ENCODE measurements around the gene C5. TPM values are rescaled to one million over a fixed set of nuclear protein-coding genes. Genes with fewer than 3 reads are reported as not detected.

Gene C5
- total RNA-seq, 2 experiments from 2014 or later: 1.9 to 3.4 TPM

DNA sequence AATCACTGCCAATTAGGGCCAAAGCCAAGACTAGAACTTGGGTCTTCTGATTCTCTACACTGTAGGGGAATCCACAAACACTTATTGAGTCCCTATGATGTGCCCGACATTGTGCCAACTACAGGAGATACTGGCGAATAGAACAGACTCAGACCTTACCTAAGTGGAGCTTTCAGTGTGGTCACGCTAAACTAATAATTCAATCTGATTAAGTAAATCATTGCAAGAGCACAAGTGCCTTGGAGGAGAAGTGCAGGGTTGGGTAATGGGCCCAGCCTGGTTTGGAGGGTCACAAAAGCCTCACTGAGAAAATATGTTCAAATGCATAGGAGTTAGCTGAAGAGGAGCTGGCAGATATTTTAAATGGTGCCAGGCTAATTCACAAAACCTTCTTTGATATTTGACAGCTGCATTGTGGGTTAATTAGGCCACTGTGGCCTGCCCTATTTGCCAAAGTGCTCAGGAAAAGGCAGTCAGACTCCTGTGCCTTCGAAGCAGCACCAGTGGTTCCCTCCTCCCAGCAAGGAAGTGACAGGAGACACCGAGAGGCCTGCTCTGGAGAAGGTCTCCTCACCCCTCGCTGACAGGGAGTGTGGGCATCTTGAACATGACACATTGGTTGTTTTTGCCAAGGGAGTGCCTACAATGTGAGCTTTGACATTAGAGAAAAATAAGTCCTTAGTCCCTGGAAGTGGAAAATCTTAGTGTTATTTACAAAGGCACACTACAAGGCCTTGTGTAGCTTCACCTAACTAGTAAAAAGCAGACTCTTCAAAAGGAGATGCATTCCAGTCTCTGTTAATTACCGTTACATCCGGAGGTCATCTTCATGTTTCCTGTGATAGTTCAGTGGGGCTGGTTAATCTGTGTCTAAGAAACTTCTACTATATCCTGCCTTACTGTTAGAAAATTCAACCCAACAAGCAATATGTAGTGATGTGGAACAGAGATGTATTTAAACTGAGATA, 99.4 kb downstream of the C5 start:
- TF ChIP-seq, protein P1, sequence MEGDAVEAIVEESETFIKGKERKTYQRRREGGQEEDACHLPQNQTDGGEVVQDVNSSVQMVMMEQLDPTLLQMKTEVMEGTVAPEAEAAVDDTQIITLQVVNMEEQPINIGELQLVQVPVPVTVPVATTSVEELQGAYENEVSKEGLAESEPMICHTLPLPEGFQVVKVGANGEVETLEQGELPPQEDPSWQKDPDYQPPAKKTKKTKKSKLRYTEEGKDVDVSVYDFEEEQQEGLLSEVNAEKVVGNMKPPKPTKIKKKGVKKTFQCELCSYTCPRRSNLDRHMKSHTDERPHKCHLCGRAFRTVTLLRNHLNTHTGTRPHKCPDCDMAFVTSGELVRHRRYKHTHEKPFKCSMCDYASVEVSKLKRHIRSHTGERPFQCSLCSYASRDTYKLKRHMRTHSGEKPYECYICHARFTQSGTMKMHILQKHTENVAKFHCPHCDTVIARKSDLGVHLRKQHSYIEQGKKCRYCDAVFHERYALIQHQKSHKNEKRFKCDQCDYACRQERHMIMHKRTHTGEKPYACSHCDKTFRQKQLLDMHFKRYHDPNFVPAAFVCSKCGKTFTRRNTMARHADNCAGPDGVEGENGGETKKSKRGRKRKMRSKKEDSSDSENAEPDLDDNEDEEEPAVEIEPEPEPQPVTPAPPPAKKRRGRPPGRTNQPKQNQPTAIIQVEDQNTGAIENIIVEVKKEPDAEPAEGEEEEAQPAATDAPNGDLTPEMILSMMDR (IDR thresholded peaks at IDR 0.05): no peak
- intact Hi-C loops (cut with micrococcal nuclease): no loop called here
- Mint-ChIP-seq H3K27ac (no peak overlapping the region), H3K36me3 (ENCODE audit: low read depth) (no peaks in the 10 kb centered on the region), H3K4me1 (ENCODE audit: low read depth) (no peaks in the 10 kb centered on the region), H3K4me3 (no peak overlapping the region), H3K9me3 (no peaks in the 10 kb centered on the region), H3K27me3 (no peaks in the 10 kb centered on the region)
- ATAC-seq (no peak), DNase-seq (no peak)
- POLR2A ChIA-PET: interaction anchor here (1.3 kb wide), 1 partner anchor 13 kb away, joined by 3 read pairs; no protein-coding TSS in a partner anchor
- CTCF ChIA-PET: interaction anchor here (1.2 to 1.5 kb wide), 4 partner anchors 9 to 110 kb away, joined by 3 to 5 read pairs (median 4); no protein-coding TSS in a partner anchor

- intact Hi-C loops (cut with micrococcal nuclease): no loop called here
- TF ChIP-seq, protein P1 (IDR thresholded peaks at IDR 0.05): no peak
These were observed 100.8 kb downstream of the C5 start for GRCh38 chr9:120949290-120949689.

GRCh38 chr9:120948824-120949223, 101.3 kb downstream of the C5 start:
- TF ChIP-seq, protein P1 (IDR thresholded peaks at IDR 0.05): no peak
- CTCF ChIA-PET: no interaction called here
- H3K36me3 Mint-ChIP-seq (ENCODE audit: low read depth): no peaks in the 10 kb centered on the region
- DNase-seq: no peak
- H3K27me3 Mint-ChIP-seq: no peaks in the 10 kb centered on the region
- no peaks in the 10 kb centered on the region for H3K4me1 Mint-ChIP-seq (ENCODE audit: low read depth)
- no peak overlapping the region for H3K27ac Mint-ChIP-seq
- intact Hi-C loops (cut with micrococcal nuclease): no loop called here
- ATAC-seq: no peak
- no peaks in the 10 kb centered on the region for H3K9me3 Mint-ChIP-seq
- POLR2A ChIA-PET: no interaction called here
- no peak overlapping the region for H3K4me3 Mint-ChIP-seq

More at GRCh38 chr9:120949290-120949689, 100.8 kb downstream of the C5 start:
- no peaks in the 10 kb centered on the region for H3K4me1 Mint-ChIP-seq (ENCODE audit: low read depth)
- ChIA-PET CTCF (no interaction called here), POLR2A (no interaction called here)
- no peak overlapping the region for H3K4me3 Mint-ChIP-seq
- H3K27ac Mint-ChIP-seq: no peak overlapping the region
- DNase-seq (no peak), ATAC-seq (no peak)
- no peaks in the 10 kb centered on the region for H3K27me3 Mint-ChIP-seq
- H3K9me3 Mint-ChIP-seq: no peaks in the 10 kb centered on the region
- no peaks in the 10 kb centered on the region for H3K36me3 Mint-ChIP-seq (ENCODE audit: low read depth)

- Mint-ChIP-seq H3K9me3 (no peaks in the 10 kb centered on the region), H3K27me3 (no peaks in the 10 kb centered on the region), H3K4me3 (no peak overlapping the region), H3K36me3 (ENCODE audit: low read depth) (no peaks in the 10 kb centered on the region), H3K27ac (no peak overlapping the region), H3K4me1 (ENCODE audit: low read depth) (no peaks in the 10 kb centered on the region)
- ChIA-PET CTCF (interaction anchor here (1.1 kb wide), 1 partner anchor 35 kb away, joined by 3 read pairs; no protein-coding TSS in a partner anchor), POLR2A (no interaction called here)
- ATAC-seq (no peak), DNase-seq (no peak)
- intact Hi-C loops (cut with micrococcal nuclease): no loop called here
- TF ChIP-seq, protein P1 (IDR thresholded peaks at IDR 0.05): no peak
These were observed 102.9 kb downstream of the C5 start for GRCh38 chr9:120947222-120947621.

DNA sequence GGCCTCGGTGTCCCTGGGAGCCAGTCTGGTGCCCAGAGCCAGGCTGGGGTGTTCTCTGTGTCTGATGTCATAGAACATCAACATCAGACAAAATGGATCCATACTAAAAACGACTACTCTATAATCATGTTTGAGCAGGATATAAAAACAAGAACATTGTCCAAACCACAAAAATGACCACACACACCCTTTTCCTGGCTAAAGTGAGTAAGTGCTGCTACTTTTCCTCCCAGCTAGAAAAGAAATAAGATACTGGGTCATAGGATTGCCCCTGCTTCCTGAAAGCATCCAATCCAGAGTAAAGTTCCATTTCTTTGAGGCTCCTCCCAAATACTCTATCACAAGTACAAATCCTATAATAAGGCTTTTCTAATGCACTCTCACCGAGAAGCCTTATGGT, 103.8 kb downstream of the C5 start:
- H3K36me3 Mint-ChIP-seq (ENCODE audit: low read depth): no peaks in the 10 kb centered on the region
- ChIA-PET CTCF (interaction anchor here (0.9 kb wide), 1 partner anchor 10 kb away, joined by 3 read pairs; no protein-coding TSS in a partner anchor), POLR2A (no interaction called here)
- no peaks in the 10 kb centered on the region for H3K27me3 Mint-ChIP-seq
- DNase-seq (no peak), ATAC-seq (no peak)
- no peak overlapping the region for H3K27ac Mint-ChIP-seq
- intact Hi-C loops (cut with micrococcal nuclease): no loop called here
- TF ChIP-seq, protein P1 (IDR thresholded peaks at IDR 0.05): no peak
- no peaks in the 10 kb centered on the region for H3K9me3 Mint-ChIP-seq
- no peaks in the 10 kb centered on the region for H3K4me1 Mint-ChIP-seq (ENCODE audit: low read depth)
- H3K4me3 Mint-ChIP-seq: no peak overlapping the region

Measured in activated CD8-positive, alpha-beta T cell treated with anti-CD3 and anti-CD28 coated beads for 36 hours (primary cell).